Ammon's horn (tissue), 1 donor: ENCODE data around the gene L3MBTL4.
"Not testable (repeated sequence)": the region's sequence is repeated elsewhere in the genome, so short reads cannot be mapped to it uniquely, and the experiment has no call there.

Source experiments
- DNase-seq: peaks from one replicate; pipeline ENCODE4 v3.0.0-alpha.2; 2016; ENCODE audit warnings: low spot score

The L3MBTL4 gene

DNA sequence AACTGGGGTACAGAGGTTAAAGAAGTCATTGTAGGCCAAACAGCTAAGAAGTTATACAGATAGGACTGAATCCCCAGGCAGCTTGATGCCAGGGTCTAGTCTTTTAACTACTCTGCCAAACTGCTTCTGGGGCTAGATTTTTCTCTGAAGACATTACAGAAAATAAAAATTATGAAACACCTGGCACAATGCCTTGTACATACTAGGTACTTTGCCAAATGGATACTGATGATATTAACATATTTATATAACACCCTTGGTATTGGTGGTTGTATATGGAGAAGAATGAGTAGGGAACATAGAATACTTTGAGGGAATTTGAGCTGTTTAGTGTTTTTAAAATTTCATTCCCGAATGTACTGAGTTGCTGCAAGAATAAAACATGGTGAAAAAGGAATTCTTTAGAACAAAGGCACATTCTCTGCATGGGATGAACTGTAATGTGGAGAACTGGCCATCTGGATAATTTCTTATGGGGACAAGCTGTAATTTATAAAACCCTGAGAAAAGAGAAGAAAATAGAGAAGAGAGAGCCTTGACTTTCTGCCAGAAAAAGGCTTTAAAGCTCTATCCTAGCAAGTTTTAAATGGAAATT is 308.5 kb downstream of the L3MBTL4 start:
- DNase-seq: no peak

DNA sequence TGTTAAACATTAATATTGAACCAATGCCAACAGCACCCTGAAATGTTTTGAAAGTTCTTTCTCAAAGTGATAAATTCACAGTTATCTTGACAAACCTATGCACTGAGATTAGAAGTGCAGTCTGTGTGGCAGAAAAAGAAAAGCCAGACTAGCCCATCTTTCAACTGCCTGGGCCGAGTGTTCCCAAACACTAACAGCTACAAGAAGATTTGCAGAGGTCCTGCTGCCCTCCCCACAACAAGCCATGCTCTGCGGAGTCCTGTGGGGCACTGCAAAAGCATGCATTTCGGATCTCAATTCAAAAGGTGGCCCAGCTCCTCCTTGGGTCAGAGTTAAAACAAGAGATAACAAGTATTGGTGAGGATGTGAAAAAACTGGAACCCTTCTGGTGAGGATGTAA is 311.0 kb downstream of the L3MBTL4 start:
- no peak for DNase-seq

DNA sequence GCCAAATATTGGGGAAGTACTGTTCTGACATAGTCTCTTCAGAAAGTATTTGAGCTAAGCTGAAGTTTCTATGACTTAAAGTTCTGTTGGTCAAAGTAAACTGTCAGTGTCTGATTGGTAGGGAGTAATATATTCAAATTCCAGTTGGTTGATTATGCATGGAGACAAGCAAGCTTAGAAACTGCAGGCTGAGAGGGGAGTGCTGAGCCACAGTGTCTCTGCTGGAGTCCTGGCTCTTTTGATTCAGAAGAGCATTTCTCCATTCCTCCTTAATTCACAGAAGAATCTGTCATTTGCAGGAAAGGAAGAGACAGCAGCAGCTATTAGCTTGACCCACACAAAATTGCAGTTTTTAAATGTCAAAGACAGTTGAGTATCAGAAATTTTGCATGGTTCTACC is 318.0 kb downstream of the L3MBTL4 start:
- DNase-seq: no peak

DNA sequence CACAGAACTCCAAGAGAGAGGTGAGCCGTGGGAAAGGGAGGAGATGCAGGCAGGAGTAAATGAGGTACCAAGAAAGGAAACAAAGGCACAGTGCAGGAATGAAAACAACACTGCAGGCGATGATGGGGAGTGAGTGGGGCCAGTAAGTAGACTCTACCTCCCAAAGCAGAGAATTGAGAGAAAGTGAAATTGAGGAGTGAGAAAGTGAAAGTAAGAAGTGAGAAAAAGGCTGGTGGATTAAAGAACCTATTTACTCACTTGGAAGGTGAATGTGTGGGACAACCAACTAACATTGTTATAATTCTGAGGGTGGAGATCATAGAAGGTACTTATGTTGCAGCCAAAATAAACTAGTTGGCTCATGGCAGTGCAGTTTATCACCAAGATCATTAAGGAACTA is 326.3 kb downstream of the L3MBTL4 start:
- no peak for DNase-seq

DNA sequence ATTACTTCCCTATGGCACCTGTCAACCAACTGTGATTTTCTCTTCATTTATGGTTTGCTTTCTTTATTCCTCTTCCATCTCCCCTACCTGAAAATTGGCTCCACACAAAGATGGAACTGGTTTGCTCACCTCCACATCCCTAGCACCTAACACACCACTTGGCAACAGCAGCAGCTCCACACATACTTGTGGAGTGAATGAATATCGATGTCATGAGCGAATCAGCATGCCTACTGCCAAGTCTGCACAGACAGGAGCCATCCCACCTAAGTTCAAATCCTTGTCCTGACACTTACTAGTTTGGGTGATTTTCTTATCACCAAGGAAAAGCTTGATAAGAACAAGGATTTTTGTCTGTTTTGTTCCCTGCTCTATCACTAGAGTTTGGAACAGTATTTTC is 328.0 kb downstream of the L3MBTL4 start:
- DNase-seq: no peak

DNA sequence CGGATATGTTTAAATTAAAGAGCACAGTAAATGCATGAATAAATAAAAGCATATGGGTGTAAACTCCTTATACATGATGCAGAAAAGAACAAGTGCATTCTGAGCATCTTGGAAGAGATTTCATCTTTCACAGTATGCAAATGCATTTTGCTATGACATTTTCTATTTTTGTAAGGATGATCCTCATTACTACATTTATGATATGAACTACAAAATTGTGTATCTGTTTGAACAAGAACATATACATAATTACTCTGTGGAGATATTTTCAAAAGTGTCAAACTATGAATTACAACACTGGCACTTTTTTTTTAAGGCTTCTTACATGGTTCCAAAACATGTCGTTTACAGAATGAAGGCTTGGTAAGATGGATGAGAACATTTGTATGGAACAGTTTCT is 335.3 kb downstream of the L3MBTL4 start:
- no peak for DNase-seq

DNA sequence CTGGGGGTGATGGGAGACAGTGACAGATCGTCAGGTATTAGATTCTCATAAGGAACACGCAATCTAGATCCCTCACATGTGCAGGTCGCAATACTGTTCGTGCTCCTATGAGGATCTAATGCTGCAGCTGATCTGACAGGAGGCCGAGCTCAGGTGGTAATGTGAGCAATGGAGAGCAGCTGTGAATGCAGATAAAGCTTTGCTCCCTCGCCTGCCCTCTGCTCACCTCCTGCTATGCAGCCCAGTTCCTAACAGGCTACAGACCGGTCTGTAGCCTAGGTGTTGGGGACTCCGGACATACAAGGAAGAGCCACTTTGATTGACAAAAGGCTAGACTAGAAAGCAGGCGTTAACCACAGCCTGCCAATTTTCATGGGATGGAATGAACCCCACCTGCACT is 335.8 kb downstream of the L3MBTL4 start:
- DNase-seq: no peak

DNA sequence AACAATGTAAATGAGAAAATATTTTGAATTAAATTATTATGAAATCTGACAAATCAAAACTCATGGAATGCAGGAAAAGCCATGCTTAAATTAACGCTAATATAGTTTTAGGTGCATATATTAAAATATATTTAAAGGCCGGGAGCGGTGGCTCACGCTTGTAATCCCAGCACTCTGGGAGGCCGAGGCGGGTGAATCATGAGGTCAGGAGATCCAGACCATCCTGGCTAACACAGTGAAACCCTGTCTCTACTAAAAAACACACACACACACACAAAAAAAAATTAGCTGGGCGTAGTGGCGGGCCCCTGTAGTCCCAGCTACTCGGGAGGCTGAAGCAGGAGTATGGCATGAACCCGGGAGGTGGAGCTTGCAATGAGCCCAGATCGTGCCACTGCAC is 342.3 kb downstream of the L3MBTL4 start:
- not testable (repeated sequence) for DNase-seq

DNA sequence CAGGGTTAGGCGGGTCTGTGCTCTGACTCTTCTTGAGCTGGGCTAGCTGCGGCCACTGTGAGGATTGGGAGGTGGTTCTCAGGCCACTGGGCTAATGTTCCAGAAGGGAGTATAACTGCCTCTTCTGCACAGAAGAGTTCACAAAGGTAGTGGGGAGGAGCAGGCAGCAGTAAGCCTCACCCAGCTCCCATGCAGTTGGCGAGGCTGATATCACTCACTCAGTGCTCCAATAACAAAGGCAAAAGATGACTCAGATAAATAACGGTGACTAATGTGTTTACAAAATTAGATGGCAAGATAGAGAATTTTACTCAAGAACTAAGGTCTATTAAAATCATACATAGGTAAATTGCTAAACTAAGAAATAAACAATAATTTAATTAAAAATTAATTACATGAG is 345.2 kb downstream of the L3MBTL4 start:
- DNase-seq: no peak

DNA sequence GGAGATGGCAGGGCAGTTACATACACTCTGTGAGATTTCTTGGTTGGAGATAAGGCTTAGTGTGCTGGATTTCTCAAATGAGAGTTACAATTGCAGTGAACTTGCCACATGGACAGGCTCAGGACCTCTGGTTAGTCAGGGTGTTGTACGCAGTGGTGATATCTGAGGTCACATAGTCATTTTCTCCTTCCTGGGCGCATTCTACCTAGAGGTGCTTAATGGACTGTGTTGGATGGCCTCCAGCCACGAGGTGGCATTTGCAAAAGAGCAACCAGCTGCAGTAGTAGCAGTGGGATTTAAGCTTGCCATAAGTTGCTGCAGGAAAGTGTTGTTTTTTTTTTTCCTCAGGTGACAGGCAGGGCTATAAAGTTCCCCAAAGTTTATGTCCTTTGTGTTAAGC is 345.6 kb downstream of the L3MBTL4 start:
- DNase-seq: no peak

DNA sequence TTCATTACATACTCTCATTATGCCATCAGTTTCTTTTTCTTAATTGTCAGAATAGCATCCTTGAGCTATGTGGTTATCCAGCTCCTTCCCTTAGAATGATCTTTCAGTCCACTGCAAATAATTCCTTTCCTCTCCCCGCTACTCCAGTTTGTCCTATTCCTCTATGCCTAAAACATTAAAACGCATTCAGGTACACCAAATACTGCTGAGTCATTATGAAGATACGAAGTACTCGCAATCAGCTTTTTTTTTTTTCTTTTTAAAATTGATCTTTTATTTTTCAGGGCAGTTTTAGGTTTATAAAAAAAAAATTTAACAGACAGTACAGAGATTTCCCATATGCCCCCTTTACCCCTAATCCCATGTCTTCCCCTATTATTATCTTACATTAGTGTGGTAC is 354.6 kb downstream of the L3MBTL4 start:
- no peak for DNase-seq

DNA sequence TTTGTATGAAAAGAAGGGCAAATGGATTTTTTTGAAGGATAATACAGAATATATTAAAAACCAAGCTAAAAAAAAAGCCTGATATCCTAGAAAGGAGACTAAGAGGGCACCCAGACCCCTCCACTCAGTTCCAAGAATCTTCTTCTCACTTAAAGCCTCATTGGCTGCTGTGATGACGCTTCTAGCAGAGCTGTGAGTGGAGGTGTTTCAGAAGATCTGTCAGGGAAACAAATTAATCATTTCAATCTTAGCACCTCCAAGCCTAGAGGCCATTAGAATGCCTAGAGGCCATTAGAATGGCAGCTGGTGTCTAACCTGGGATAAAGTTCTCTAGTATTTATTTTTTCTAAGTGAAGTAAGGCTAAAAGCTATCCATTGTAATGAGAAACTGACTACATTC is 355.2 kb downstream of the L3MBTL4 start:
- no peak for DNase-seq

DNA sequence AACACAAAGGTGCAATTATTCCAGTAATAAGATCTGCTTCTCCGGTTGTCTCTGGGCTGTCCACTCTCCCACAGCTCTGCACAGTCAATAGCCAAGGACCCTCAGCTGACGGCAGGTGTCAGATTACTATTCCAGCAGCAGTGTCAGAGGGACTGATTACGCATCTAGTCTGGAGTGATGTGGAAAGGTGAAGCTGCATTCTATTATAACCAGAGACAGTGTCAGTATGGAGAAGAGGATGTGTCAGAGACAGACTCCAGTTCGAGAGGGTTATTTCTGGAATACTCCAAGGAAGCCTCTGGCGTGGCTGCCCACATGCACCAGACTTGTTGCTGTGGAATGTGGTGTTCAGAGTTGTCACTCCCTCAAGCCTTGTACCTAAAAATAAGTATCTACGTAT is 355.8 kb downstream of the L3MBTL4 start:
- DNase-seq: no peak

DNA sequence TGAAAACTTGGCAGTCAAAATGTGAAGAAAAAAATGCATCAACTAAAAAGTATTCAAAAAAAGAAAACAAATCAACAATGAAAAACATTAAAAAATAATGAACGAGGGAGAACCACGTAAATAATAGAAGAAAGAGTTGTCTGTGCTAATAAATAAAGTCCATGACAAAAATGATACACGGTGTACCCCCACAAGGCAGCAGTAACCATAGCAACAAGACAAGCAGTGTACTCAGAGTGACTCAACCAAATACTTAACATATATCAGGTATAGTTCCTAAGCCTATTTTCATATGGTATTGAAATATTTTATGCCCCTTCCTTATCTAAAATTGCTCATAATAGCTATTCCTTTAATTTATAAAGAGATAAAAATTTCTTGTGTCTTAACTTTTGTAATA is 357.1 kb downstream of the L3MBTL4 start:
- DNase-seq: no peak

DNA sequence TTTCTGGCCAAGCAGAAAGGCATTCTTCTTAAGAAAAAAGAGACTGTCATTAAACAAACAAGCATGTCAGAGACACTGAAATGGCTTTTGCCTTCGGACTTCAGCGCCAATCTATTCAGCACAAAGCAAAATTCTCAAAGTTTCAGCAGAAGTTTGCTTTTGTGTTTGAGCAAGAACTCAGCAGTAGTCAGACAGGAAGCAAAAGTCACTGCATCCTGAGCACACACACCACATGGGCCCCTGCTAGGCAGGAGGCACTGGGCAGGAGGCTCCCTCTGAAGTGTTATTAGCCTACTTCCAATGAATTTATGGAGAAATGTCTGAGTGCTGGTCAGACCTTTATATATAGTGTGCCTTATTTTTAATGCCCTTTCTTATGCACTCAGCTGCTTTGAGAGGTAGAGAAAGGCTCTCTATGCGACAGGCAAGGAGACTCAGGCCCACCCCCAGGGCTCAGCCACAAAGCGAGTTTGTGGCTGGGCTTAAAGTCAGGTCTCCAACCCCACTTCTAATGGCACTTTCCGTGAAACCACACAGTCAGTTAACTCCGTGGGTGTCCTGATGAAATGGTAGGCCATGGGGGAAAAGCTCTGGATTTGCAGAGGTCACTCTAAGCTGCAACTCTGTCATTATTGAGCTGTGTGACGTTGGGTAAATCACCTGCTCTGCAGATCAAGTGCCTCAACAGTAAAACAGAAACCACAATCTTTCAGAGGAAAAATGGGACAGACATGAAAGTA is 358.4 kb downstream of the L3MBTL4 start:
- DNase-seq: no peak

DNA sequence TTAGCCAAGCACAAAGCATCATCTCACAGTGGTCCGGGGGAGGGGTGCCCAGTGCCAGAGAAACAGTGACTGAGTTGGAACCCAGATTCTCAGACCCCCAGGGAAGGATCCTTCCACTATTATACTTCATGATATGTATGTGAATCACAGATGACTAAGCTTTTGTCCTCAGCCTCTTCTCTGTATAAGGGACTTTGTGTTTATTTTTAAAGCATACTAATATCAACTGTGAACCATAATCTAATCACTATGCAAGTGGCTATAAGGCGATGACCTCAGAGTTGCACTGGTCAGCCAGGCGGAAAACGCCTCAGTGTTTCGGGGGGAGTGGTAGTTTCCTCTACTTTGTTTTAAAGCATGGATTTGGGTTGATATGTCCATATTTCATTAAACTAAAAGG is 359.0 kb downstream of the L3MBTL4 start:
- DNase-seq: no peak

DNA sequence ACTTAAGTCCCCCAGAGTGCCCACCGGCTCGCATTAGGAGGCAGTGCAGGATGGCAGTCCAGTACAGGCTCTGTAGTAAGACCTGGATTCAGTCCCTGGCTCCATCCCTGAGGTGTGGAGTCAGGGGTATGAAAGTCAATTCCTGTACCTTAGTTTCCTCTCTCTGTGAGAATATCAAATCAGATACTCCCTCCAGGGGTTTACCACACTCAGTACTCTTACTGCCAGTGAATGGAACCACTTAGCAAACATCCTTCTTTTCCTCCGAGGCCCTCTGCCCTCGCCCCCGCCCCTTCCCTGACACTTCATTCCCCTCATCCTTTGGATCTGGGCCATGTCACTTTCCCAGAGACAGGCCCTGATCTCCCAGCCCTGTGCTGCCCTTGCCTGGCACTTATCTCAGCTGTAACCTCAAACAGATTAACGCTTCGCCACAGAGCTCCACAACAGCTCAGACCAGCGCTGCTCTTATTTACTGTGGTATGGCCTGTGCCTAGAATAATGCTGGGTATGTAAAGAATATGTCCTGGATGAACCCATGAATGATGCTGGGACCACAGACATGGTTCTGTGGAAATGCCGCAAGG is 360.4 kb downstream of the L3MBTL4 start:
- DNase-seq: no peak

DNA sequence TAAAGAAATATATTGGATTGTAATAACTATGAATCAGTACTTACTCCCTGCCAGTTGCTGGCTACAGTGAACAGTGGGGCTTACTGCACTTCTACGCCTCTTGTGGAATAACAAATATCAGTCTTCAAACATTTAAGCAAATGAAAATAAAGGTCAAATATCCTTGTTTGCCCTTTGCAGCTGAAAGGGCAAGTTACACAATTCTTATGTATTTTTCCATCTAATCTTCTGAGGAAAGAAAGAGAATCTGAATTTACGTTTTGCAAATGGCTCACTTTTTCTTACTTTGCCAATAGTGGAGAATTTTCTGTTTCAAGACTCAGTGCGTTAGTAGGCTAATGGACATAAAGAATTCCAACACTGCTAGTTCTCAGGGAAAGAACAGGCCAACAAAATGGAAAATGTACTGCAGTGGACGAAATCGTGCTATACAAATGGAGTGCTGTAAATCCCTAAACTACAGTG is 362.2 kb downstream of the L3MBTL4 start:
- DNase-seq: no peak

DNA sequence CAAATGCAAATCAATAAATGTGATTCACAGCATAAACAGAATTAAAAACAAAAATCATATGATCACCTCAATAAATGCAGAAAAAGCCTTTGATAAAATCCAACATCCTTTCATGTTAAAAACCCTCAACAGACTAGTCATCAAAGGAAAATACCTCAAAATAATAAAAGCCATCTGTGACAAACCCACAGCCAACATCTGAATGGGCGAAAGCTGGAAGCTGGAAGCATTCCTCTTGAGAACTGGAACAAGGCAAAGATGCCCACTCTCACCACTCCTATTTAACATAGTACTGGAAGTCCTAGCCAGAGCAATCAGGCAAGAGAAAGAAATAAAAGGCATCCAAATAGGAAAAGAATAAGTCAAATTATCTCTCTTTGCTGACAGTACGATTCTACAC is 367.1 kb downstream of the L3MBTL4 start:
- DNase-seq: not testable (repeated sequence)

DNA sequence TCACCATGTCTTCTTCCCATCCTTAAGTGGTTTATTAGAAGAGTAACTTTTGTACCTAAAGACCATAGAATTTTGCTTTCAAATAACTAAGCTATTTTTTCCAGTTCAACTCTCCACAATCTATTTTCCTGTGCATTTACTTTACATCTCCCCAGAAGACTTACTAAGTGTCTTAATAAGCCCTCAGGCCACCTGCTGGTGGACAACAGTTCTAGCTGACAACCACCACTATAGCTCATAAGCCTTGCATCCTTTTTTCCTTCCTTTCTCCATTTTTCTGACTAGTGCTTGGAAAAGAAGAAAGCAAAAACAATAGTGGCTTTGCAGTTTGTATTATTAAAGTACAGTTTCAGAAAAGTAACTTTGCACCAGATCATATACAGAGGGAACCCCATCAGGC is 369.9 kb downstream of the L3MBTL4 start:
- no peak for DNase-seq

DNA sequence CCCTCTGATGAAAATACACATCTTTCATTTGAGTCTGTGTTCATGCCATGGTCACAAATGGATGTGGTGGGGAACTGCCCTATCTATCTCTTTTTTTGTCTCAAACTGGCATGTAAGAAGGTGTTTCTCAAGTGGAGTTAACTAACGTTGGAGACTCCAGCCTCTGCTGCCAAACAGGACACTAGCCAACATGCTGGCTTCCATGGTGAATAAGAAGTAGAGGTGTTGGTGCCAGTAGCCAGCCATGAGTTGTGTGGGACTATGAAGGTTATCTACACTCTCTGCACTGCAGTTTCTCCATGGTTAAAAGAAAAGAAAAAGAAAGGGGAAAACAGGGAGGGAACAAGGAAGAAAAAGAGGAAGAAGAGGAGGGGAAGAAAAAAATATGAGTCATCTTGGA is 370.4 kb downstream of the L3MBTL4 start:
- DNase-seq: no peak

DNA sequence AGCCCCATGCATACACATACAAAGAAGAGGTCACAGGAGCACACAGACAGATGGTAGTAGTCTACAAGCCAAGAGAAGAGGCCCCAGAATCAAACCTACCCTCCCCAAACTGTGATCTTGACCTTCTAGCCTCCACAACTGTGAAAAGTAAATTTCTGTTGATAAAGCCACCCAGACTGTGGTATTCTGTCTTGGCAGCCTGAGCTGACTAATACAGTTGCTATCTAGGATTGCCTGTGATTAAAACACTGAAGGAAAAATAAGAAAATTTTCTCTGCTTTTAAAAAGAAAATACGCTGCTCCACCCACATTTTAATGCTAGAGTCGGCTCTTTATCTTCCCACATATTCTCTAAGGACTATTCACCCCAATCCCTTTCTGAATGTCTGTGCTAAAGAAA is 375.7 kb downstream of the L3MBTL4 start:
- DNase-seq: no peak

DNA sequence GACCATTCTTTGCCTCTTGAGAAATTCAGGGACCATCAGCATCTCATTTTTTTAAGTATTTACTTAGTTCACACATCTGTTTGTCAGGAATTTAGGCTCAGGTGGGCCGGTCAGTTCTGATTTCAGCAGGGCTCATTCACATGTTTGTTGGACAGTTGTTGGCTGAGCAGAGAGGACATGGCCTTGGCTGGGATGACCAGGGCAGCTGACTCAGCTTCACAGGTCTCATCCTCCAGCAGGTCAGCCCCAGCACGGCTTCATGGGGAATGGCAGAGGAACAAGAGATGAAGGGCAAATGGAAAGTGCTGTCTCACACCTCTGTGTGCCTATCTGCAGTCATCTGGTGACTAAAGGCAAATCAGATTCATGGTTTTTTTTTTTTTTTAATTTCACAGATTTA is 383.3 kb downstream of the L3MBTL4 start:
- DNase-seq: no peak

DNA sequence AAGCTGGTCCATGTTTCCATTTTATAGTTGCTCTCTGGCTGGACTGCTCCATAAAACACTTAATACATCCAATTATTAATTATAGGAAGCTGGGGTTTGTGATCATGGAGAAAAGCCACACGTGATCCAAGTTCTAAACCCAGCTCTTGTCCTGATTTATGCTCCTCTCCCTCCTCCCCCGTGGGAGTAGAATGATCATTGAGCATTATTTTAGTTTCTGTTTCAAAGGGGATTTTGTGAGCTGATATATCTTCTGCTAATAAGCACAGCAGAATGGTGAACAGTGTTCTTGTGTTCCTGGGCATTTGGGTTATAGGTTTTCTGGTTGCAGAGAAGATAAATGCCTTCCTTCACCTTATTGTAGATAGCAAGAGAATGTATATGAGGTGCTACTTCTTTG is 383.7 kb downstream of the L3MBTL4 start:
- no peak for DNase-seq
